GM21515 (cell line): ENCODE measurements around the gene OPTC.

ENCODE experiments used
- ATAC-seq: cut with Tn5 transposase; IDR thresholded peaks from one replicate; pipeline ENCODE4 v1.9.1; 2021; ENCODE audit not compliant: unreplicated experiment

OPTC gene

GRCh38 chr1:203490607-203491006 lies 3.3 kb upstream of the OPTC start:
- no peak for ATAC-seq

DNA sequence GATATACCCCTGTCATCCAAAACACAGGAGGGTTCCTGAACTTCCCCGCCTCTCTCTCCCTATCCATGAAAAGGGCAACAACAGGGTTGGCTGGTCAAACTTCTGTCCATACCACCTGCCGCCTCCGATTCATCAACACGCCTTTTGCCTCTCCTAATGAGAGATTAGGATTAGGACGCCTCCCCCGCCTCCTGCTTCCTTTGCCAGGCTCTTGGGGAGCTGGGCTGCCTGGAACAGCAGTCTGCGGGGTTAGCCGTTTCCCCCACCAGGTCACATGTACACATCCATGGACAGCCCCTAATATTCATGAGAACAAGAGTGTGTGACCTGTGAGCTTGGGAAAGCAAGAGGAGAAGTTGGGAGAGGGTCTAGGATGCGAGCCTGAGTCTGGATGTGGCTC lies 2.3 kb upstream of the OPTC start:
- ATAC-seq, result no peak

DNA sequence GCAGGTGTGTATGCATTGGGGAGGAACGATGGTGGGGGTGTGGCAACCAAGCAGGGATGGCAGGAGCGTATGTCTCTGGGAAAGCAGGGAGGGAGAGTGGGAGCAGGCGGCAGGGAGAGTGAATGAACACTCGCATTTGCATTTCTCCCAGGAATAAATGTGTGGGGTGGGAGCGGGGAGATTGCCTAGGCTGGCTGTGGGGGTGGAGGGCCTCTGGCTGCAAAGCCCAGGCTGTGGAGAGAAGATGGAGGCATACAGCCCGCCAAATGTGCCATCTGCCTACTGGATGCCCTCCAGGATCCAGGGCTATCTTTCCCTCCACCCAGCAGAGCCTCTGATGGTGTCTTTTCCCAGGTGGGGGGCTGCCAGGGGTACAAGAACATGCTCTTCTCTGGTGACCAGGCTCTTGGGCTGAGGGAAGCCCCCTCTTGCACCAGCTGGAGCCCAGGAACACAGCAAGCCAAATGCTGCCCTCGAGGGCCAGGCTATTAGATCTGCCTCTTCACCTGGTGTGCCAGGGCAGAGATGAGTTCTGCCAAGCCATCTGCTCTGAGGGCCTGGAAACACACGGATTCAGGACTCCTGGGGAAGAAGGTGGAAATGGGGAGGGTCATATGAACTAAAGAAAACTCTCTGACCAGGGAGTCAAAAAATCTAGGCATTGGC lies 1.7 kb upstream of the OPTC start:
- ATAC-seq, result no peak

GRCh38 chr1:203492748-203493130 lies 1.2 kb upstream of the OPTC start:
- ATAC-seq, result no peak

GRCh38 chr1:203495845-203496244 lies 1.9 kb downstream of the OPTC start:
- no peak for ATAC-seq

DNA sequence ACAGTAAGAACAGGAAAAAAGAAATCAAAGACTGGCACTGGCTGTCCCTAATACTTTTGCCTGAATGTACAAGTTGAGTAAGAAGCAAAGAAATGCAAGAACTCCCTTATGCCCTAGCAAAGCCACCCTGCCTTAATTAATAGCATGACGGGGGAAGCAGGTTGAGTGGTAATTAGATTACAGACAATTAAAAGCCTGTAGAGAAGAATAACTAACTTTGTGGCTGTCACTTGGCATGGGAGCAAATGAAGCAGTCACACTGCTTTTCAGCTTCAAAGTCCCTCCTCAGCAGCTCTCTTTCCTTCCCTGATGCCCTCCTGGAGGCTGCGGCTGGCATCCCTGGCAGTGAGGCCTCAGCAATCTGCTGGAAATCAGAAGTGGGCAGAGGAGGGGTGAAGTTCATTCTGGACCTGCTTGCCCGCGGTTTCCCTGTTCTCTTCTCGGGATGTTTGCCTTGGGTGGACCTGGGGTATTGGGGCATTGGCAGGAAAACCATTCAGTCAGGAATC lies 3.4 kb downstream of the OPTC start:
- ATAC-seq, result no peak

DNA sequence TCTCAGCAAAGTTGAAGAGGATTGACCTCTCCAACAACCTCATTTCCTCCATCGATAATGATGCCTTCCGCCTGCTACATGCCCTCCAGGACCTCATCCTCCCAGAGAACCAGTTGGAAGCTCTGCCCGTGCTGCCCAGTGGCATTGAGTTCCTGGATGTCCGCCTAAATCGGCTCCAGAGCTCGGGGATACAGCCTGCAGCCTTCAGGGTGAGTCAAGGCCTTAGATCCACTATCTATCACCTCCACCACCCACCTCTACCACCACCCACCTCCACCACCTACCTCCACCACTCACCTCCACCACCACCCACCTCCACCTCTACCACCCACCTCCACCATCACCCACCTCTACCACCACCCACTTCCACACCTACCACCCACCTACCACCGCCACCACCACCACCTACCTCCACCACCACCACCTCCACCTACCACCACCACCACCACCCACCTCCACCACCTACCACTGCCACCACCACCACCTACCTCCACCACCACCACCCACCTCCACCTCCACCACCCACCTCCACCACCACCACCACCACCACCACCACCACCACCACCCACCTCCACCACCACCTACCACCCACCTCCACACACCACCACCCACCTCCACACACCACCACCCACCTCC lies 5.8 kb downstream of the OPTC start:
- ATAC-seq, result no peak

DNA sequence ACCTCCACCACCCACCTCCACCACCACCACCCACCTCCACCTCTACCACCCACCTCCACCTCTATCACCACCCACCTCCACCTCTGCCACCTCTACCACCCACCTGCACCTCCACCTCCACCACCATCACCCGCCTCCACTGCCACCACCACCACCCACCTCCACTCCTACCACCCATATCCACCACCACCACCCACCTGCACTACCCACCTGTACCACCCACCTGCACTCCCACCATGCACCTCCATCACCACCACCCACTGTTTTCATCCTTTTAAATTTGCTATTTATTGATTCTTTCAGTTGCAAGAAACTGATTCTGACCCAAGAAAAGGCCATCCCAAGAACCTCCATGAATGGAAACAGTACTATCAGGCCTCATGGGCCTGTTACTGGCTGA lies 6.3 kb downstream of the OPTC start:
- ATAC-seq, result no peak

DNA sequence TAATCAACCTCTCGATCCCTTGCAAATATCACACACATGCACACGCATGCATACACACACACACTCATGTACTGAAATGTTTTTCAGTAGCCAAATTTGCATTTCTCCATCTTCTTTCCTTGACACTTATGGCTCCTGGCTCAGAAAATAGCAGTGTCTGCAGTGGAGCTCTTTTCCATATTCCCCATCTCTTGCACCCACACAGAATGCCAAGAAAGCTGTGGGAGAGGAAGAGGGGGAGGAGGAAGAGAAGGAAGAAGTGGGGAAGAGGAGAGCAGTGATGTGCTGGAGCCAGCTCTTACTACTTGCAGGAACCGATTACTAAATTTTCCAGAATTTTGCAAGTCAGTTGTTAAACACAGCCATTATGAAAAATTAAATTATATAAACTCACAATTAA lies 9.9 kb downstream of the OPTC start:
- no peak for ATAC-seq

- ATAC-seq, result no peak
Measured at GRCh38 chr1:203504400-203505250, 10.7 kb downstream of the OPTC start.

DNA sequence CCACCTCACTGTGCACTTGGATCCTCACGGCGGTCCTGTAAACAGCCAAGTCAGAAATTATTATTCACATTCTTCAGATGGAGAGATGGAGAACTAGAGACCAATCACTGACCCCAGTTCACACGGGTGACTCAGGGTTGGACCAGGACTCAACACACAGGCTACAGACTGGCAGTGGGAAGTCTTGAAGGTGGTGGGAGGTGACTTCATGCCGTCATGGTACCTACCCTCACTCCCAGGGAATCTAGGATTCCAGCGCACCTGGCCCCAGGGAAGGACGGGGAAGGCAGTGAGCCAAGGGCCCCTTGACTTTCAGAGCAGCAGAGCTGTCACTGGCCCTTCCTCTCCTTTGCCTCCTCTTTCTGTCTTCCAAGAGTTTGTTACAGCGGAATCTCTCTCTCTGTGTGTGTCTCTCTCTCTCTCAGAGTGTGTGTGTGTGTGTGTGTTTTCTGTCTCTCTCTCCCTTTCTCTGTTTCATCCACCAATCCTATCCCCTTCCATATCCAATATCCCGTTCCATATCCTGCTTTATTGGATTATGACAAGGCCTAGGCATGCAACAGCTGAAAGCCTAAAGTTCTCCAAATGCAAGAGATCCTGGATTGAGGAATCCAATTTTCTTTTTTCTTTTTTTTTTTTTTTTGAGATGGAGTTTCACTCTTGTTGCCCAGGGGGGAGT lies 11.7 kb downstream of the OPTC start:
- ATAC-seq, result no peak

DNA sequence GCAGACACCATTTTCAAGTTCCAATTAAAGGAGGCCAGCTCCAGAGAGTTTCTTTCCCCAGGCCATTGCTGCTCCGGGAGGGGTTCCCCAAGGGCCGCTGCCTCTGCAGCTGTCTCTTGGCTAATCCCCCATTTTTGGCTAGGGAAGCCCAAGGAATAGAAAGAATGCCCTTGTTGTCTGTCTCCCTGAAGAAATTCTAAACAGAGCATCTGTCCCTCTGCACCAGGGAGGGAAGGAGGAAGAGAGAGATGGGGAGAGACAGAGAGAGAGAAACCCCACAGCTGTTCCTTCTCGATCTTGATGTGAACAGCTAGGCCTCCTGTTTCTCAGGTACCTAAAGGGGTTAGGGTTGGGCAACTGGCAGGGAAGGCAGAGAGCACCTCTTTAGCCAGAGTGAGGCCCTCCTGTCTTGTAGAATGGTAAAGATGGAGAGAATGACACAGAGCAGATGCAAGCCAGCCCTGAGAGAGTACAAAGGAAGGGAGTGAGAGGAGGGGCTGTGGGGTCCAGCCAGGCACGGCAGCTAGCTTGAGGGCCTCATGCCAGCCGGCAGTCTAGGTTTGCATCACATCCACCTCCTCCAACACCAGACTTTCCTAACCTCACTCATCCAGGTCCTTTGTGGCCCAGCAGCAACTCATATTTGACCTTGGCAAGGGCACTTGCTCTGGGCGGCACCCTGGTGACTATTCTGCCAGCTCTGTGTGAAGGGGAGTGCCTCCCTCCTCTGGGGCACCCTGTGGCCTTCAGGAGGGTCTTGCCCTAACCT lies 13.1 kb downstream of the OPTC start:
- ATAC-seq, result no peak

DNA sequence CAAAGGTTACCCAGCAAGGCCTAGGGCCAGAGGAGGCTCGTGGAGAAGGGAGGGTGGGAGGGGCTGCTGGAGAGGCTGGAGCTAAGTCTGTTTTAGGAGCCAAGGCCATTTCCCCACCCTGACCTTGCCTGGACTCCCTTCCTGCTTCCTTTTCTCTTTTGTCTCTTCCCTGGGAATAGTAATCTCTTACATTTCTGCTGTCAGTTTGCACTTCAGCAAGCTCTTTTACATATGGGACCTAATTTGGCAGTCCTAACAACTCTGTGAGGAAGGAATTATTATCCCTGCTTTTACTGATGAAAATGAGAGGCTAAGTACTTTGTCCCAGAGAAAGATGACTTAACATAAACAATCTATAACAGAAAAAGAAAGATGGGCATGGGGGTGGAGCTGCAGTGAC lies 13.8 kb downstream of the OPTC start:
- ATAC-seq, result no peak

DNA sequence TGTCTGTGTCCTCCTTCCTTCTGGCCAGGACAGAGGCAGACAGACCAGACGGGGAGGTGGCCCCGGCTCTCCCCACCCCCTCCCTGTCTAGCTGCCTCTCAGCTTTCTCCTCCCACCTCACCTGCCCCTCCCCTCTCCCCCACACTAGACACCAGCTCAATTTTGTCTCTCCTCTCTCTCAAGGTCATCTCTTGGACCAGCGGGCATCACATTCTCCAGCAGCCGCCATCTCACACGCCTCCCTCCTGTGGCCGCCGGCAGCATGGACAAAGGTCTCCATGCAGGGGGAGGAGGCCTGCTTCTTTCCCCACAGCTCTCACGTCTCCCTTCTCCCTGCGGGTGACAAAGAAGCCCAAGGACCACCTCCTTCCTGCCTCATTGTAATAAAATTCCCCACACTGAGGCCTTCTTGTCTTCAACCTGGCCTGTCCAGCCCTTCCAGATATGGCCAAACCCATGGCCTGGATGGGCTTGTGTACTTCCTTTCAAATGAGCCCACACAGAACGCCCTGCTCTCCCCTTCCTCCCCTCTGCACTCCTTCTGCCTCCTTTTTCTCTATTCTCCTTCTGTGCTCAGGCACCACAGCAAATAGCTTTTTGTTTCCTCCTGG lies 14.6 kb downstream of the OPTC start:
- ATAC-seq, result no peak

GRCh38 chr1:203509135-203509534 lies 15.2 kb downstream of the OPTC start:
- ATAC-seq, result no peak

- no peak for ATAC-seq
Measured at GRCh38 chr1:203511513-203511912, 17.6 kb downstream of the OPTC start.

DNA sequence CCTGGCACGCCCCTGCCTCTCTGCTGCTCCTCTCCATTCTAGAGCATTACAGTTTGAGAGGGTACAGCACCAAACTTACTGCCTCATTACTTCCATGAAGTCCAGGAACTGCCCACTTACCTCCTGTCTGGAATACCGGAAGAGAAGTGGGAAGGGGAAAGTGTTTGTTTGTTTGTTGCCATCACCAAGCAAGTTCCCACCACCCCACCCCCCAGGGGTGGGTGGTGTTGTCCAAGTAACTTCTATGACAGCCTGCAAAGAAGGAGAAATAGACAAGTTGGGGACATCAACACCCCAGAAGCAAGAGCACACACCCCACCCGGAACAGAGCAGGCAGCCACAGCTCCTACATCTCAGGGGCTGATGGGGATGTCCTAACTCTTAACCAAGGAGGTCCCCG lies 18.0 kb downstream of the OPTC start:
- no peak for ATAC-seq

GRCh38 chr1:203512517-203512847 lies 18.5 kb downstream of the OPTC start:
- ATAC-seq, result no peak

DNA sequence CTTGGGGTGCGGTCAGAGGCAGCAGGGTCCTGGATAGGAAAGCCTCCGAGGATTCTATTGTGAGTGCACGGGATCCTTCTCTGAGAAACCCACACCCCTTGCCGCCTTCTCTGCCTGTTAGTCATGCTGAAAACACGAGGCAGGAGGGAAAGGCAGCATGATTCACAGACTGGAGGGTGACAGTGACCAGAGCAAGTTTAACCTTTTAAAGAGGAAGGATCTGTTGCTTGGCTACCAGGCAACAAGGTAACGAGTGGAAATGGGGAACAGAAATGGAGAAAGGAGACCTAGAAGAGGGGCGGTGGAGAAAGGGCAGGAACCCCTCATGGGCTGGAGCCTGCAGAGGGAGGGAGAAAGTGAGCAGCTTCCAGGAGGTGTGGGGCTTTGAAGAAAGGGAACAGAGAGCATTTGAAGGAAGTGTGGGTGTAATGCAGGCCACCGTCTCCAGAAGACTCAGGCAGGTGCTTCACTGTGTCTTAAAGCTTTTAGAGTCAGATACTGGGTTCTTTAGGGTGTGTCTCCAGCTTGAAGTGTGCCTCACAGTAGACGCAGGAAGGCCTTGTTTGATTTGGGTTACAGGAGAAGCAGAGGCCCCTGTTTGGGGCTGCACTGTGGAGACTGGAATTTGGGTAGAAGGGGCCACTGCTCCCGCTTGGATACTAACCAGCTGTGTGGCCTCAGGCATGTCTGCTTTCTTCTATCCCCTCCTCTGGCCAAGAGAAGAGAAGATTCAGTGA lies 19.1 kb downstream of the OPTC start:
- ATAC-seq, result no peak

DNA sequence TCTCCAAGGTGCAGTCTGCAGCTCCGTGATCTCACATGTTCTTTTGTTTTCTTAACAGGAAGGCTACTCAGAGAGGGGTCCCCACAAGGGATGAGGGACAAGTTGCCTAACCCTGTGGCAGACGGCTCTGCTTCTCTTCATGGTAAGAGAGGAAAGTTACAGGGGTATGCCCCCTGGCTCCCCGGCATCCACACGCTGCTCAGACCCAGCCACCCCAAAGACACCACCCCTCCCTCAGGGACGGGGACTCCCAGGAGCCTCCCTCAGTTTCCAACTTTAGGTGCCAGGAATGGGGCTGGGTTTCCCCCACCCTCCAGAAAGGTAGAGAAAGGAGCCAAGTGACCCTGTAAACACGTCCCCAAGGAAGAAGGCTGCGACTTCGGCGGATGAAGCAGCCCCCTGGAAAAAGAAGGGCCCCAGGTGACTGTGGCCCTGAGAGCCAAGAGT lies 19.7 kb downstream of the OPTC start:
- no peak for ATAC-seq
